ENCODE measurements around the gene TCOF1.
A peak's percentile ranks its signal among the peaks of the same experiment; 100 is the strongest.

The TCOF1 gene

GRCh38 chr5:150407096-150407720 lies 49.7 kb downstream of the TCOF1 start:
- DNase-seq (ENCODE audit: low read depth): no peak
- no peak overlapping the region; the same call in 1 of the 2 replicates for H3K4me3 ChIP-seq (ENCODE audit: low read depth, low read length)

DNA sequence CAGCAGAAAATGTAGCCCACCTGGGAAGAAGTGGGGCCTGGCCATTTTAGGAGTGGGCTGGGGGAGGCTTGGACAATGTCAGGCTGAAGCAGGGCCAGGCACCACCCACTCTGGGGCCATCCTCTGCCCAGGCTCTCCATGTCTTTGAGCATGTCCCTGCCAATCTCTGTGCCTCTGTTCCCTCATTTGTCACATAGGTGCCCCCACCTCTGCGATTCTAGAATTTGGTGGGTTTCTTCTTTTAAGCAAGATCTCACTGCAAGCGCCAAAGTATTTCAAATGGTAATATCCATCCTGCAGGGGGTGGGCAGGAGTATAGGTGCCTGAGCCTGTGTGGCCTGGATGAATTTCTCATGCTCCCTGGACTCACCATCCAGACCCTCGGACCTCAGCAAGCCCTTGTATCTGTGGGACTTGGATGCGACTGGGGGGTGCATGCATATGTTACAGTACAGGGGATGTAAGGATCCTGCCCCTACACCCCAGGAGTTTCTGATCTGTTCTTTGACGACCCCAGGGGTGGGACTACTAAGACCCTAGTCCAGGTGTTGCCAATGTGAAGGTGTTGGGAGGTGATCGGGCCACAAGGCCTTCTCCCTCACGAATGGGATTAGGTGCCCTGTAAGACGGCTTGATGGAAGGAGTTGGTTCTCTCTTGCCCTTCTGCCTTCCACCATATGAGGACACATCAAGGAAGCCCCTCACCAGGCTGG lies 50.9 kb downstream of the TCOF1 start:
- no peak for TF ChIP-seq CTCF (IDR thresholded peaks at IDR 0.05; ENCODE audit: low read depth, low read length, missing control alignments)
- H3K4me3 ChIP-seq (ENCODE audit: low read depth, low read length): peak overlapping the region; percentile 86

More at GRCh38 chr5:150407096-150407720, 49.7 kb downstream of the TCOF1 start:
- TF ChIP-seq CTCF (IDR thresholded peaks at IDR 0.05; ENCODE audit: low read depth, low read length, missing control alignments): no peak

DNA sequence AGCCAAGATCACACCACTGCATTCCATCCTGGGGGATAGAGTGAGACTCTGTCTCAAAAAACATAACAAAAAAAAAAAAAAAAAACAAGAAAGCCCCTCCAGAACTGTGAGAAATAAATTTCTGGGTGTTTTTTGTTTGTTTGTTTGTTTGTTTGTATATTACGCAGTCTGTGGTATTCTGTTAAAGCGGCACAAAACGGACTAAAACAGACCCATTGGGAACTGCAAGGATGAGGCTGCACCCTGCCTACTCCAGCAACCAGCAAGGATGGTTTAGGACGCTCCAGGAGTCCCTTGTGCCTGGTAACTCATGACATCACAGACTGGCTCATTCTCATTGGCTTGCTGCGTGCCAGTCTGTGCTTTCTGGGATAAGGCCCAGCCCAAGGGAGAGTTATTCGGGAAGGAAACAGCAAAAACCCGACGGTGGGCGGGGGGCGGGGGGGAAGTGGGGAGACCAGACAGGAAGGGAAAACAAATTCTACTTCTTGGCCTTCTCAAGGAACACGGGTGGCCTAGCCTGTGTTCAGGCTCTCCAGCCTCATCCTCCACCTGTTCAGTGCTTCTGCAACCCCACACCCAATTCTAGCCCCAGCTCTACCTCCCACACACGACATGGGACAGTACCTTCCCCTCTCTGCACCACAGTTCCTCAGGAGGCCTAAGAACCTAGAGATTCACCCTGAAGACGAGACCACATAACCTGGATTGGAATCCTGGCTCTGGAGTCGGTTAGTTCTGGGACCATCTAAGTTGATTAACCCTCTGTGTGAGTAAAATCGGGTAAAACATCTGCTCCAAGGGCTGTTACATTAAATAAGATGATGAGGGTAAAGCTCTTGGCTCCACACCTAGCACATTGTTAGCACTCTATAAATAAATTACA lies 52.4 kb downstream of the TCOF1 start:
- H3K4me3 ChIP-seq (ENCODE audit: low read depth, low read length): peak overlapping the region; percentile 86
- peak; percentile 70 for DNase-seq (ENCODE audit: low read depth)
- no peak for TF ChIP-seq CTCF (IDR thresholded peaks at IDR 0.05; ENCODE audit: low read depth, low read length, missing control alignments)

More for the DNA sequence above, 50.9 kb downstream of the TCOF1 start:
- no peak for DNase-seq (ENCODE audit: low read depth)

- peak; percentile 64 for DNase-seq (ENCODE audit: low read depth)
- no peak for TF ChIP-seq CTCF (IDR thresholded peaks at IDR 0.05; ENCODE audit: low read depth, low read length, missing control alignments)
- peak overlapping the region; percentile 86 for H3K4me3 ChIP-seq (ENCODE audit: low read depth, low read length)
Observed at GRCh38 chr5:150410524-150411244, 53.2 kb downstream of the TCOF1 start.

GRCh38 chr5:150411245-150411979 lies 53.9 kb downstream of the TCOF1 start:
- H3K4me3 ChIP-seq (ENCODE audit: low read depth, low read length): peak overlapping the region; percentile 86

More at GRCh38 chr5:150411245-150411979, 53.9 kb downstream of the TCOF1 start:
- DNase-seq (ENCODE audit: low read depth): peak; percentile 69
- no peak for TF ChIP-seq CTCF (IDR thresholded peaks at IDR 0.05; ENCODE audit: low read depth, low read length, missing control alignments)
